SHP77 (cell line): ENCODE measurements around the gene SAMSN1.

Experiments
- DNase-seq, 2 experiments: peaks; one replicate each; lab custom pipeline; 2025; lab: John Stamatoyannopoulos, UW

SAMSN1 gene

DNA sequence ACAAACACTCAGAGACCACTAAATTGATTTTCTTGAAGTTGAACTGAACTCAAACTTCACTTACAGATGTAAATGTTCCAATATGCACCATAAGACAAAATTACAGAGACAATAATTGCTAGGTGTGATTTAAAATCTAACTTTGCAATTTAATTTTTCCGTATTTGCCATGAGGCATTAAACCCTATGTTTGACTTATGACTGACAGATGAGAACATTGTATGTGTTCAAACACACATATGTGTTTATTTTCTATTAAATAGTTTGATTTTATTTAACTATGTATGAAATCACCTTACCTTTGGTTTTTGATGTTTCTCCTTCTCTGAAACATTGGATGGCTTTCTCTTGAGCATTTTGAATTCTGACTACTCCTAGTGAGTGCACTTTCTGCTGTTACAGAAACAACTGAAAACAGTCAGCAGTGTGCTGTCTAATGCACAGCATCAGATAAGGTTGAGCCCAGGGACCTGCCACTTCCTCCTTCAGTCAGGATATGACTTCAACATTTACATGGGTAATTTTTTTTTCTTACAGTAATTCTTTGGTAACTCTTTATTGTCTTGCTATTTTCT is at the start of gene SAMSN1:
SAMSN1 (minus strand) TSS at position 410 of the 575 bp plus-strand sequence; CDS start at position 356, 54 bp downstream.
- no peak for DNase-seq

DNA sequence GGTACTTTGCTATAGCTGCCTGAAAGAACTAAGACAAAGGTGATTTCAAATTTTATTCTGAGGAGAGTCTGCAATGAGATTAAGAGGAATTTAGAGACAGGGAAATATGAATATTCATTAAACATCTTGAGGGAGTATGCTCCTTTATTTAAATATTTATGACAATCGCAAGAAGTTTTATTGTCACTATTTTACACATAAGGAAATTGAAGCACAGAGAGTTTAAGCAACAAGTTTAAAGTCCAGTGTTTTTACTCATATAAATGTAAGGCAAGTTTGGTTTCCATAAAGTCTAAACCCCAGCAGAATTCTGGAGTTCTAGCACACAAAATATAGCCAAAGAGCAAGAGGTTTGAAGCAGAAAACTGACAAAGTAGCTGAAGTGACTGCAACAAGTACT is 49.3 kb upstream of the SAMSN1 start:
- no peak for DNase-seq

DNA sequence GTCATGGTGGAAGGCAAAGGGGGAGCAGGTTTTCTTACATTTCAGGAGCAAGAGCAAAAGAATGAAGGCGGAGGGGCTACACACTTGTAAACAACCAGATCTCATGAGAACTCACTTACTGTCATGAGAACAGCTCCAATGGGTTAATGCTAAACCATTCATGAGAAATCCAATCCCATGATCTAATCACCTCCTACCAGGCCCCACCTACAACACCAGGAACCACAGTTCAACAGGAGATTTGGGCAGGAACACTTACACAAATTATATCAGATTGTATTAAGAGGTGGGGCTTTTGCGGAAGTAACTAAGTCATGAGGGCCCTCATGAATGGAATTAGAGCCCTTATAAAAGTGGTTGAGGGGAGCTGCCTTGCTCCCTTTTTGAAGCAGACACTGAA is 48.9 kb upstream of the SAMSN1 start:
- no peak for DNase-seq

DNA sequence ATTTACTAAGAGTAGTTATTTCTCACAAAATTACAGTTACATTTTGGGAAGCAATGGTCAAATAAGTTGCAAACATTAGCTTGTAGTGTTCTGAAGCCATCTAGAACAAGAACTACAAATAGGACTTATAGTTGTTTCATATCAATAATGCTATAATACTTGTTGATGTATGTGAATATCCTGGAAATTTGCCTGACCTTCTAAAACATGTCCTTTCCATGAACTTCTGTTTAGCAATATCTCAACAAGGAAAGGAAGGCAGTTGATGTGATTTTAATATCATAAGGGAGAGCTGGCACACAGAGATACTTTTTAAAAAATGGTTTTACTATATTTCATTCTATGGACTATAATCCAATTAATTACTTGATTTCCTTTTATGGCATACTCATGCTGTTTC is 47.1 kb upstream of the SAMSN1 start:
- DNase-seq, result no peak

DNA sequence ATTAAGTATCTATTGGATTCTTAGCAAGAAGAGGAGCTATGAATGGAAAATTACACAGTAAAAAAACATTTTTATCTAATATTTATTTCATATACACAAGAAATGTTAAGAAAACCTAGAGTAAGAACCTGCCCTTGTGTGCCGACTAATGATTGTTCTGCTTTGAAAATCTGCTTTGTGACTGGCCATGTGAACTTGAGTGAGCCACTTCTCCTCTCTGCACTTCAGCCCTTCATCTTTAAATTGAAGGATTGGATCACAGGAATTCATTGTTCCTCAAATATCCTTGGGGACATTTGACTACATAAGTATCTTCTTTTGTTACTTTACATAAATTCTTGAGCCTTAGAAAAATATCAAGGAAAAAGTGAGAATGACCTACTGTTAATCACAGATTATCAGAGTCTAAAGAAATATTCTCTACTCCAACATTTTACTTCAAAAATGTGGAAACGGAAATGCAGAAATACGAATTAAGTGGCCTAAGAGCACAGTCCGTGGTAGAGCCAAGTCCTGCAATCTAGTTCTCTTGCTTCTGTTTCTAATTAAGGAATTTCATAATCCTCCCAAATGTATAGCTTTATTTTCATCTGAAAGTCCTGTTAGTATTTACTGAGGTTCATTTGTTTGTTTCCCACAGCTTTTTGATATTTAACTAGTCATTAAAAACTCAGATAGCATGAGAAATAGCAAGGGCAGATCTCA is 46.3 kb upstream of the SAMSN1 start:
- DNase-seq, result no peak

DNA sequence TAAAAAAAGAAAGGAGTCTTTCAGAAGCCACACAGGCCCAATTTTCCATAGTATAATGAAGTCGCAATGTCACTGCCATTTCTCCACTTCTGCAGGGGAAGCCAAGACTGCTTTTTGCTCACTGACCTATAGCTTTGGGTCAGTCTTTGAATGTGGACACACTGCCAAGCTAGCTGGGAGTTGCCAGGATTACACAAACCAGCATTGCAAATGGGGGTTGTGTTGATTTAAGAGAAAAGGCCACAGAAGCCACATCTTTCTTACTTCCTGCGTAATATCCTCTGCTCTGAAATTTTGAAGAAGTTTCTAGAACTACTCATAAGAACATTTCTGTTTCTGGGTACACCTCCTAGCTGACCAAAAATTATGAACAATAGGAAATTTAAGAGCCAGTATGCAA is 45.8 kb upstream of the SAMSN1 start:
- DNase-seq, result no peak

DNA sequence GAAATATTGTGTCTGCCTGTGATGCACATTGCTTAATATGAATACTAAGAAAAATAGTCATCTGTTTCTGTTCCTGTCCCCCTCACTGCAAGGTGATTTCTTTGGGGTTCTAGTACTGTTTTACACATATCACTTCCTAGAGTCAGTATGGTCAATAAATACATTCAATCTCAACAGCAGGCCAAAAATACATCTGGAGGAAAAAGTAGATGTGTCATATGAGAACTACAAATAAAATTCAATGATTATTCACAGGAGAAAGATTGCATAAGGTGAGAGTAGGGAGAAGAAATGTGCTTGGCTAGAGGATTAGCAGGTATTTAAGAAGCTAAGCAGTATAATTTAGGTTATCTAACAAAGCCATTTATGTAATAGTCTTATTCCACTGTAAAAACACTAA is 45.3 kb upstream of the SAMSN1 start:
- DNase-seq, result no peak

DNA sequence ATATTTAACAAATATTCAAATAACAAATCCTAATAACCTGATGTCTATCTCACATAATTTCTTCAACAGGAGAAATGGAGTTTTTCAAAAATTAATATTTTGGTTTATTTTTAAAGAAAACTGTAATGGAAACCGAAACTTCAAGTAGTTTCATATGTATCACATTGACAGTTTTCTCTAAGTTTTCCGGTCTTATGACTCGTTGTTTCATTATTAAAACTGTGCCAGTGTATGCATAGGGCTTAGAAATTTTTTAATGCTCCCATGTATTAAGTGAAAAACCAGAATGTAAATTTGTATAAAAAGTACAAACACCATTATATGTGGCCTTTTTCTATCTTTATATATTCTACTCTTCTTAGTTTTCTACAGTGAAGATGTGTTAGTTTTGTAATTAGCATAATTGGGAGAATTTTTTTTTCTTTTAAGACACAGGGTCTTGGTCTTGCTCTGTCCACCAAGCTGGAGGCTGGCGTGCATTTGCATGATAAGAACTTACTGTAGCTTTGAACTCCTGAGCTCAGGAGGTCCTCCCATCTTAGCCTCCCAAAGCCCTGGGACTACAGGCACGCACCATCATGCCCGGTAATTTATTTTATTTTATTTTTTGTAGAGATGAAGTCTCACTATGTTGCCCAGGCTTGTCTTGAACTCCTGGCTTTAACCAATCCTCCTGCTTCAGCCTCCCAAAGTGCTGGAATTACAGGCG is 43.9 kb upstream of the SAMSN1 start:
- DNase-seq, result no peak

DNA sequence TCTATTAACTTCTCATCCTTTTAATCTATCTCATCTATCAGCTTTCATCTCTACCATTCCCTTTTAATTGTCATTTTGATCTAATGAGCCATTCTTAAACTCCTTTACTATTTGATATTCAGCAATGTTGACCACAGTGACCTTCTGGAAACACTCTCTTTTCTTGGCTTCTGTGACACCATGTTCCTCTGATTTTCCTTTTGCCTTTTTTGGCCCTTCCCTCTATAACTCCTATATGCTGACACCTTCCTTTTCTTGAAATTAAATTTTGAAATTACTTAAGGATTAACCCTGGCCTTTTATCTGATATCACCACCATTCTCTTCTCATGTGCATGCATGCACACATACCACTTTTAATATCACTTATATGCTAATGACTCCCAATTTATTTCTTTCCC is 41.2 kb upstream of the SAMSN1 start:
- DNase-seq, result no peak

DNA sequence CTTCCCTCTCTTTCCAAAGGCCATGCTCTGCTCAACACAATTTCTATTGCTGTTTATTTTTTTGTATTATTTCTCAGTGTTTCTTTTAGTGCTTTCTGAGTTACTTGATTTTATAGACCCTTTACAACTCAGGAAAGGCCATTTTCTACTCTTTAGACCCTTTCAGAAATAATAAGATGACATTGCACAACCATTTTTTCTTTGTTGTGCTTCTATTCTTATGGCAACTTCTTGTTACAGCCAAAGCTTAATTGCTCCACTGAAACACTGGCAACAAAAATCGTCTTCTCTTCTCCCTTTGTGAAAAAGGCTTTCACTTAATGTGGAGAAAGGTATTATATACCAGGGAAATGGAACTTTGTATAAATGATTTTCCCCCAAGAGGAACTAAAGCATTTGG is 39.0 kb upstream of the SAMSN1 start:
- DNase-seq, result no peak

DNA sequence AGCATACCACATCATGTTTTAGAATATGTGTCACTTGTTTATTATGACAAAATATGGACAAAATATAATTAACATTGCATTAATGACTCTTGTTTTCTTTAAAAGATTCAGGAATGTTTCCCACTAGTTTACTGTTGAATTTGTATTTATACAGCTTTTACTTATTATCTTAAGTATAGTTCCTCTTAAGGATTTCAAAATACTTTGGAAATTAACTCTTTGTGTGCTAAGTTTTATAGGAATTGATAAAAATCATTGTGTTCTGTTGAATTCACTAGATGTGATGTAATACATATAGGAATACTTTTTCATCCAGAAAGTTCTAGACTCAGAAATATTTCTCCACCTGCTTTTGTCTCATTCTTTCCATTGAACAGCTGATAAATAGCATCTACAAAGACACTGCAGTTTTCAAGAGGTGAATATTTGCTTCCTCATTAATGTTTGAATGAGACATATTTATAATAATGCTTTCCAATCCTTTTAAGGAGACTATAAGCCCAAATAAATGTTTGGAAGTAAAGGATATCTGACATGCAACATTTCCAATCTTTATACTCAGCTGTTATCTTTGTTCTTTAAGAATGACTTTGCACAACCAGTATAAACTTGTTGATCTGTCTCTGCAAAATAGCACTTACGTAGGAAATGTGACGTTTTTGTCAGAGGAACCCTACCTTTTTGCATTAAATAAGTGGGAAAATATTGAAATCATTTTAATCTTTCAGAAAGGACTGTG is 38.4 kb upstream of the SAMSN1 start:
- DNase-seq, result no peak

DNA sequence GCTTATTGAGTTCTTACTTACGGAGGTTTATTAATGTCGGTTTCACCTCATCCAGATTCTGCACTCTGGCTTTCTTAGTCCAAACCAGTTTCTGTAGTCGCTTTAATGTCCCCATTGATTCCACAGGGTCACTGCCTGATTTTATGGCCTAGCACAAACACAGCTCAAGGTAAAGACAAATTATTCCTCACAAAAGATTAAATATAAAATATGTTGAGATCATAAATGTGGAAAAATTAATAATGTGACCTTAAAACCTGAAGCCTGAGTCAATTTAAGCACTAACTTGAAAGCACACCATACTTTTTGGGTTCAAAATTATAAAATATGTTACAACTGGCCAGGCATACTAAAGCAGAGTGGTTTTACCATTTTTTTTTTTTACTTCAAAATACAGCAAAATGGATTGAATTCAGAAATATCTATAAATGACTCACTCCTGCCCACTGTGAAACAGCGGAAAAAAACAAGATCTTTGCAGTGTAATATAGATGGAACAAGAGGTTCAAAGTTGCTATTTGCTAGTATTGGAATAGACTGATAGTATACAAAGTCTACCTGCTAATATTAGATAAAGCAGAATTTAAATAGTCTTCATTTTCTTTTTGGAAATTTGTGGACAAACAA is 37.6 kb upstream of the SAMSN1 start:
- DNase-seq, result no peak

DNA sequence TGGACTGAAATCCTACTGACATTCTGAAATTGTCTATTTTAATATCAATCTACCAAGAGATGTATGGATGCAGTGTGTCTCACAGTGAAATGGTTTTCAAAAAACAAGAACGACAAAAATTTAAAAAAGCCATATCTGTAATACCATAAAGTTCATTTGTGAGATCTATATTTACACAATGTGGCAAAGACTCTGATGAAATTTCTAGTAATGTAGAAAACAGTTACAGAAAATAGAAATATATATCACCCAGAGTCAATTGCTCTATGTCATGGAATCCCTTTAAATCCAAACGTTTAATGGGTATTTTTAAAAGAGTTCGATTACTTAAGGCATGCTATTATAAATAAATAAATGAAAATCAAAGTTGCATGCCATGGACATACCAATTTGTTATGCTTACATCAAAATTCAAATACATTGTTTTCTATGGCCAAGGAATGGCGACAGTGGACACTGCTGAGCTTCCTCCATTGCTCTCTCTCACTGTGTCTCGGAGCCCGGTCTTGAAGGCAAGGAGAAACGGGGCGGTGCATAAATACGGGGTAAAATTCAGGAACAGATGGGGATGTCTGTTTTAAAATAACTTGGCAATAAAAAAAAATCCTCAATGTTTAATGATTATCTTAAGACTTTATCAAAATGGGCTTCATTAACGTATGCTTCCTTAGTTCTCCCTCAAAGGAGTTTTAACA is 37.0 kb upstream of the SAMSN1 start:
- DNase-seq, result no peak

DNA sequence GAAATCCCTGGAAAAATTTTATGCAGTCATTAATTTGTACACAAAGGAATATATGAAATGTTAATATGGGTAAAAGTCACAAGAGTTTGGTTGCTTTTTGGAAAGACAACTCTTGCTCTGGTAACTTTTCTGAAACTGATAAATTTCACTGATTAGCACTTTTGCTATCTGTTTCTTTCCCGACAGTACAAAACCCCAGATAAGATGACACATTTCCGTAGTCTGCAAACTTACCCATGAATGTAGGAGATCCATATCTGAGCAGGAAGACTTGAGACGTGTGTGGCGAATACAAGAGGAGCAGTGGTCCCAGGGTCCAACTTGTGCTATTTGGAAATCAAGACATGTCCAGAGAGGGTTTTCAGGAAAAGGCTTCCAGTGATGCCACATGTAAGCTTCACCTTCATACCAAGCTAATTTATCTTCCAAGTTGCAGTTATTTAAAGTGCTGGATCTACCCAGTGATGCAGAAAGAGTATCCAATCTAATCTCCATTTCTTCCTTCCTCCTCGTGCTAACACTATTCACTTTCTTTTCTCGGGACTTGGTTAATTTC is 35.9 kb upstream of the SAMSN1 start:
- no peak for DNase-seq

DNA sequence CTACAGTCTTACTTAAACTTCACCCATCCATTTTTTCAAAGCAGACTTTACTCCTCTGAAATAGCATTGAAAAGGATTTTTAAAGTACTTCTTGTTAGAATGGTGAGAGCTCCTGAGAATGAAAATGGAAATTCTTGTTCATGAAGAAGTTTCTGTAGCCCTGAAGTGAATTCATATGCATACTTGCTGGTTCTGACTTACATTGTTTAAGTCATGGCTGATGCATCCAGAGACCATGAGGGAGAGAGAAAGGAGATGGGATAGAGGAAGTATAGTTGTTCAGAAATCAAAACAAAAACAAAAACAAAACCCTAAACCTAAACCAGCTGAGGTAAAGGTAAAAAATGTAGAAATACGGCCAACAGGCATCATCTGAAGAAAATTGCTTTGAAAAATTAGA is 27.1 kb upstream of the SAMSN1 start:
- DNase-seq, result no peak

DNA sequence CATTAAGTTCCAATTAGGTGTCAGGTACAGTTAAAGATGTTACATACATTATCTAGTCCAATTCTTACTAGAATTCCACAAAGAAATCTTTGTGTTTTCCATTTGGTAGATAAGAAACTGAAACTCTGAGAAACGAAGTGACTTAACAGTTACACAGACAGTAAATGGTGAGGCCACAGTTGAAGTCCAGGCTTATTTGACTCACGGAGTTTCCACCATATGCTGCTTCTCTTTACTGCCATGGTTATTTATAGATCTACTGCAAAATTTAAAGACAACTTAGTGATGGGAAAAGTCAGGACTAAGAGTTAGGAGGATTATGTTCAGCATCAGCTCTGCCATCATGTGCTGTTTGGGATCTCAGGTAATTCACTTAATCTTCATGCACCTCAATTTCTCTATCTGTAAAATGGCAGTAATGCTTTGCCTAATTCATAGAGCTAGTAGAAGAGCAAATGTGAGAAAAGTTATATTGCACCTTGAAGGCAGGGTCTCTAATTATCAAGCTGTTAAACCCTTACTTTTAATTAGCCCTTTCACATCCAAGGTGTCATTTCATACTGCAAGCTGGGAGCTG is 26.2 kb upstream of the SAMSN1 start:
- no peak for DNase-seq

DNA sequence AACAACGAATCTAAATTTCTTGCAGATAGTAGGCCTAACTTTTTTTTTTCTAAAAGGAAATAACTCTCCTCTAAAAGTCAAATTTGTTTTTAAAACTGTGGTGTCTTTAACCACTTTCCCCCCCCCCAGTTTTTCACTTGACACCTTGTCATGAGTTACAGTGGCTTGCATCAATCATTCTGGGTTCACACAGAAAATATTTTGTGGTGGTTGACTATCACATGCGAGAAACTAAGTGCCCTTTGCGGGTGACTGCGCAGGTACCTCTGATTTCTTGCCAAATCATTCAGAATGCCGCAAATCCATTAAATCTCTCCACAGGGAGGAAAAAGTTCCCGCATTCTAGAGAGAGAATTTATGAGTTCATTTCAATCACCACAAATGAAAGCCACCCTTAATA is 23.8 kb upstream of the SAMSN1 start:
- DNase-seq, result no peak

DNA sequence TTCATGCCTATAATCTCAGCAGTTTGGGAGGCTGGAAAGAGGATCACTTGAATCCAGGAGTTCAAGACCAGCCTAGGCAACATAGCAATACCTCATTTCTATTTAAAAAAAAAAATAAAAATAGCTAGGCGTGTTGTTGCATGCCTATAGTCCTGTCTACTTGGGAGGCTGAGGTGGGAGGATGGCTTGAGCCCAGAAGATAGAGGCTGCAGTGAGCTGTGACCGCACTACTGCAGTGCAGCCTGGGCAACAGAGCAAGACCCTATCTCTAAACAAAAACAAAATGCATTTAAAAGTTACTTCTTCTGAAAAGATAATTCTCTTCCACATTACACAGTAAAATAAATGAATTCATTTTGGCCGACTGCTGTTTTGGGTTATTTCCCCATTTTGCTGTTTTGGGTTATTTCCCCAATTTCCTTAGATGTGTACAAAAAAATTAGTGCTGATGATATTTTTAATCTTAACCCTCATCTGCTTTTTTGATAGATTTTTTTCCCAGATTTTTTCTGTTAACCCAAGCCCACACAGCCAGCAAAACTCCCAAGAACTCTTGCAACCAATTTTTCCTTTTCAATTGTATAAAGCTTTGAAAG is 23.0 kb upstream of the SAMSN1 start:
- DNase-seq, result no peak

DNA sequence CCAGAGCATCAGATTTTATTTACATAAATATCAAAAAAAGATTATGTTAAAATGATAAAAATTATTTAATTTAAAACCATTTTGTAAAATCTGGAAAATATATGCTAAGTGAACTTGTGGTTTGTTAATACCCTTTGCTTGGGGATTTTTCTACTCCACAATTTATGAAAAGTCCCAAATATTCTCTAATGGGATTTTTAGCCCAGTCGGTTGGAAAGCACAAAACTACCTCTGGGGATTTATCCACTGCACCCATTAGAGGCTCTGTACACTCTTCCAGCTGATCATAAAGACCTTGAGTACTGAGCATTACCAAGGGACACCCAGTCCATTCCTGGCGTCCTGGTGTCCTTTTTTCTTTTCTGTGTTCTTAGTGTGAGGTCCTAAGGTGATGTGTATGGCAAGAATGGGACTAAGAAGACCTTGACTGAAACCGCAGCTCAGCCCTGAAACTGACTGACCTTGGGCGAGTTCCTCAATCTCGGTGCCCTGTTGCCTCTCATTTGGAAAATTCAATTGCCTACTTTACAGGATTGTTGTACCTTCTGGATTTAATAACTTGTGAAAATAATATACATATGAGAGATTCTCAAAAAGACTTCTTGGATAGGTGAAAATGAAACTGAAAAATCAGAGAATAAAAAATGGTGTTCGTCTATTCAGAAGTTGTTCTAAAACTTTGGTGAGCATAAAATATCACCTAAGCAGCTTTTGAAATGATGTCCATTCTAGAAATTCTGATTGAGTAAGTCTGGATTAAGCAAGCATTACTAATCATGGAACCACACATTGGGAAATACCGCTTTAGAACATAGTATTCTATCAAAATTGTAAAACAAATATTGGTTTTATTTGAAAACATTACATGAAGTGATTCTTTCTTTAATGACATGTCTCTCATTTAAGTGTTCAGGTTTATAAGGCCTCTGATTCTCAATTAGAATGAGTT is 21.5 kb upstream of the SAMSN1 start:
- no peak for DNase-seq
